BLaER1 (cell line): ENCODE data around the gene FOXQ1.

ENCODE experiments used
- H3K27ac ChIP-seq: shearing (Covaris generic); formaldehyde crosslinking; 2 replicates; pipeline ENCODE4 v1.8.1; 2022
- H3K27me3 ChIP-seq: shearing (Covaris generic); formaldehyde crosslinking; 2 replicates; pipeline ENCODE4 v1.8.1; 2022
- H3K36me3 ChIP-seq: shearing (Covaris generic); formaldehyde crosslinking; 2 replicates; pipeline ENCODE4 v1.8.1; 2022
- H3K4me1 ChIP-seq: shearing (Covaris generic); formaldehyde crosslinking; 2 replicates; pipeline ENCODE4 v1.8.1; 2022
- H3K4me2 ChIP-seq: shearing (Covaris generic); formaldehyde crosslinking; 2 replicates; pipeline ENCODE4 v1.8.1; 2022
- H3K4me3 ChIP-seq: shearing (Covaris generic); formaldehyde crosslinking; 2 replicates; pipeline ENCODE4 v1.8.1; 2022
- H3K9ac ChIP-seq: shearing (Covaris generic); formaldehyde crosslinking; 2 replicates; pipeline ENCODE4 v1.8.1; 2022
- H3K9me3 ChIP-seq: shearing (Covaris generic); formaldehyde crosslinking; 2 replicates; pipeline ENCODE4 v1.8.1; 2022
- H4K20me1 ChIP-seq: shearing (Covaris generic); formaldehyde crosslinking; 2 replicates; pipeline ENCODE4 v1.8.1; 2022
- Cebpa-rat ChIP-seq: shearing (Covaris generic); IDR thresholded peaks from 2 replicates; pipeline ENCODE4 v1.8.1; 2022

The FOXQ1 gene

GRCh38 chr6:1311400-1312202, at the start of gene FOXQ1:
Gene FOXQ1, plus strand, starts transcription at chr6:1312098. Its CDS starts 607 bp downstream, at chr6:1312705.
- H3K27me3 ChIP-seq = peaks cover 94% of the 10 kb centered on the region
- no peak within 1 kb of the TSS for H3K27ac ChIP-seq
- H3K9me3 ChIP-seq = peaks cover 49% of the 10 kb centered on the region
- peak within 1 kb of the TSS; percentile 48 for H3K4me3 ChIP-seq
- H3K4me2 ChIP-seq = peak within 1 kb of the TSS; percentile 55
- no peak for TF ChIP-seq Cebpa-rat
- no peak within 1 kb of the TSS for H3K9ac ChIP-seq
- H4K20me1 ChIP-seq = peaks cover 46% of the 10 kb centered on the region
- H3K36me3 ChIP-seq = no peaks in the 10 kb centered on the region
- peaks cover 9% of the 10 kb centered on the region; the same call in 1 of the 2 replicates for H3K4me1 ChIP-seq

GRCh38 chr6:1262704-1263038, 49.2 kb upstream of the FOXQ1 start:
- no peak for TF ChIP-seq Cebpa-rat
- 0 out of 2 replicates have a peak, but pooled peaks cover 4% of the 10 kb centered on the region for H3K9me3 ChIP-seq
- H3K9ac ChIP-seq = no peak overlapping the region
- H4K20me1 ChIP-seq = no peaks in the 10 kb centered on the region
- no peak overlapping the region for H3K4me2 ChIP-seq
- no peaks in the 10 kb centered on the region for H3K4me1 ChIP-seq
- H3K27ac ChIP-seq = no peak overlapping the region
- H3K4me3 ChIP-seq = no peak overlapping the region
- no peaks in the 10 kb centered on the region for H3K36me3 ChIP-seq
- no peaks in the 10 kb centered on the region for H3K27me3 ChIP-seq

GRCh38 chr6:1263039-1263849, 48.7 kb upstream of the FOXQ1 start:
- Histone ChIP-seq H3K27me3 (no peaks in the 10 kb centered on the region), H3K27ac (no peak overlapping the region), H3K9ac (no peak overlapping the region), H3K9me3 (0 out of 2 replicates have a peak, but pooled peaks cover 4% of the 10 kb centered on the region), H3K4me3 (no peak overlapping the region), H3K4me1 (no peaks in the 10 kb centered on the region), H3K36me3 (no peaks in the 10 kb centered on the region), H3K4me2 (no peak overlapping the region), H4K20me1 (no peaks in the 10 kb centered on the region)
- no peak for TF ChIP-seq Cebpa-rat

GRCh38 chr6:1263850-1264377, 48.0 kb upstream of the FOXQ1 start:
- no peak for TF ChIP-seq Cebpa-rat
- H4K20me1 ChIP-seq = no peaks in the 10 kb centered on the region
- H3K4me2 ChIP-seq = no peak overlapping the region

GRCh38 chr6:1264619-1265445, 47.1 kb upstream of the FOXQ1 start:
- no peak overlapping the region for H3K27ac ChIP-seq
- H3K27me3 ChIP-seq = no peaks in the 10 kb centered on the region
- no peaks in the 10 kb centered on the region for H3K36me3 ChIP-seq
- no peaks in the 10 kb centered on the region for H4K20me1 ChIP-seq
- no peak overlapping the region for H3K4me2 ChIP-seq
- H3K9me3 ChIP-seq = 0 out of 2 replicates have a peak, but pooled peaks cover 4% of the 10 kb centered on the region
- no peaks in the 10 kb centered on the region for H3K4me1 ChIP-seq
- no peak overlapping the region for H3K9ac ChIP-seq
- TF ChIP-seq Cebpa-rat = no peak
- no peak overlapping the region for H3K4me3 ChIP-seq

More at GRCh38 chr6:1263850-1264377, 48.0 kb upstream of the FOXQ1 start:
- Histone ChIP-seq H3K27ac (no peak overlapping the region), H3K27me3 (no peaks in the 10 kb centered on the region), H3K9ac (no peak overlapping the region), H3K9me3 (0 out of 2 replicates have a peak, but pooled peaks cover 4% of the 10 kb centered on the region), H3K4me1 (no peaks in the 10 kb centered on the region), H3K4me3 (no peak overlapping the region), H3K36me3 (no peaks in the 10 kb centered on the region)

GRCh38 chr6:1266686-1267056, 45.2 kb upstream of the FOXQ1 start:
- H3K27me3 ChIP-seq = no peaks in the 10 kb centered on the region
- H3K36me3 ChIP-seq = no peaks in the 10 kb centered on the region
- no peaks in the 10 kb centered on the region for H4K20me1 ChIP-seq
- no peak overlapping the region for H3K4me3 ChIP-seq
- peaks cover 8% of the 10 kb centered on the region for H3K9me3 ChIP-seq
- H3K4me1 ChIP-seq = no peaks in the 10 kb centered on the region
- H3K4me2 ChIP-seq = no peak overlapping the region
- no peak overlapping the region for H3K9ac ChIP-seq
- no peak for TF ChIP-seq Cebpa-rat
- no peak overlapping the region for H3K27ac ChIP-seq

GRCh38 chr6:1267057-1267732, 44.7 kb upstream of the FOXQ1 start:
- Histone ChIP-seq H3K4me3 (no peak overlapping the region), H3K9ac (no peak overlapping the region), H3K4me1 (no peaks in the 10 kb centered on the region), H3K27ac (no peak overlapping the region), H3K27me3 (no peaks in the 10 kb centered on the region), H3K36me3 (no peaks in the 10 kb centered on the region), H3K9me3 (peaks cover 13% of the 10 kb centered on the region), H3K4me2 (no peak overlapping the region), H4K20me1 (no peaks in the 10 kb centered on the region)
- no peak for TF ChIP-seq Cebpa-rat

- Histone ChIP-seq H3K4me3 (no peak overlapping the region), H3K4me2 (no peak overlapping the region), H3K9me3 (peaks cover 20% of the 10 kb centered on the region), H3K27ac (no peak overlapping the region), H3K9ac (no peak overlapping the region), H3K36me3 (no peaks in the 10 kb centered on the region), H4K20me1 (no peaks in the 10 kb centered on the region), H3K4me1 (no peaks in the 10 kb centered on the region), H3K27me3 (no peaks in the 10 kb centered on the region)
- TF ChIP-seq Cebpa-rat = no peak
Observed at GRCh38 chr6:1267790-1268762, 43.8 kb upstream of the FOXQ1 start.
